Smooth muscle cell (in vitro differentiated cells): ENCODE measurements around the gene TRPM3. TPM values are rescaled to one million over a fixed set of nuclear protein-coding genes. Genes with fewer than 3 reads are reported as not detected.

ENCODE experiments used
- DNase-seq: peaks from one replicate; lab custom pipeline; 2025; ENCODE audit not compliant: unreplicated experiment; lab: John Stamatoyannopoulos, UW
- H2AFZ ChIP-seq: fragments of 200-600 bp; sonication (generic); 2 replicates; pipeline ENCODE4 v1.6.0; 2016; ENCODE audit warnings: antibody characterized with exemption, low read depth, mild to moderate bottlenecking
- H3F3A ChIP-seq: fragments of 200-600 bp; sonication (generic); 2 replicates; pipeline ENCODE4 v1.6.0; 2017; ENCODE audit warnings: antibody characterized with exemption, low read depth
- H3K27ac ChIP-seq: fragments of 200-600 bp; sonication (generic); 2 replicates; pipeline ENCODE4 v1.5.1; 2016; ENCODE audit warnings: low read depth, mild to moderate bottlenecking
- H3K27me3 ChIP-seq: fragments of 200-600 bp; sonication (generic); 2 replicates; pipeline ENCODE4 v1.6.1; 2016; ENCODE audit warnings: low read depth, mild to moderate bottlenecking
- H3K36me3 ChIP-seq: fragments of 200-600 bp; sonication (generic); 2 replicates; pipeline ENCODE4 v1.5.1; 2016; ENCODE audit warnings: low read depth
- H3K4me1 ChIP-seq: fragments of 200-600 bp; sonication (generic); 2 replicates; pipeline ENCODE4 v1.5.1; 2016; ENCODE audit warnings: low read depth
- H3K4me2 ChIP-seq: fragments of 200-600 bp; sonication (generic); 2 replicates; pipeline ENCODE4 v1.6.0; 2016; ENCODE audit warnings: mild to moderate bottlenecking
- H3K4me3 ChIP-seq: fragments of 200-600 bp; sonication (generic); 2 replicates; pipeline ENCODE4 v1.5.1; 2016; ENCODE audit warnings: mild to moderate bottlenecking
- H3K79me2 ChIP-seq: fragments of 200-600 bp; sonication (generic); 2 replicates; pipeline ENCODE4 v1.6.0; 2016; ENCODE audit warnings: low read depth, mild to moderate bottlenecking
- H3K9ac ChIP-seq: fragments of 200-600 bp; sonication (generic); 2 replicates; pipeline ENCODE4 v1.6.0; 2016; ENCODE audit warnings: low read depth
- H3K9me3 ChIP-seq: fragments of 200-600 bp; sonication (generic); replicated peaks from 2 replicates; pipeline ENCODE4 v1.5.1; 2016; ENCODE audit warnings: low read depth
- H4K20me1 ChIP-seq: fragments of 200-600 bp; sonication (generic); 2 replicates; pipeline ENCODE4 v1.6.0; 2016; ENCODE audit warnings: low read depth
- CTCF ChIP-seq: fragments of 200-600 bp; sonication (generic); IDR thresholded peaks from 2 replicates; pipeline ENCODE4 v1.5.1; 2017; ENCODE audit warnings: borderline replicate concordance, mild to moderate bottlenecking, antibody characterized with exemption; ENCODE audit not compliant: insufficient read depth, poor library complexity, severe bottlenecking
- WGBS: methylation state at CpG from one replicate; pipeline ENCODE4 v1.1.7; 2016; ENCODE audit warnings: low lambda C conversion rate; 5-methylcytosine and 5-hydroxymethylcytosine counted together
- polyA plus RNA-seq: library from polyadenylated mRNA; unstranded; fragments of >200 nt; fragmentation: Nextera tagmentation; extraction: Ambion mirVana; gene quantifications from 2 replicates; pipeline ENCODE4 v1.2.1, GENCODE V29; 2016
- total RNA-seq: library from RNA; depleted of rRNA; stranded (reverse); fragments of >200 nt; gene quantifications from 2 replicates; pipeline ENCODE4 v1.2.3, GENCODE V29; 2014

TRPM3 gene
- total and polyA plus RNA-seq, 2 experiments from 2014 or later, result not detected

GRCh38 chr9:70534471-70534870 is 587.0 kb downstream of the TRPM3 start:
- no peaks in the 10 kb centered on the region for H3K79me2 ChIP-seq
- no peaks in the 10 kb centered on the region for H3F3A ChIP-seq
- no peak overlapping the region for H3K4me3 ChIP-seq
- H2AFZ ChIP-seq, result no peak overlapping the region
- TF ChIP-seq CTCF, result no peak
- H3K9ac ChIP-seq, result no peak overlapping the region
- no peak overlapping the region for H3K27ac ChIP-seq
- H3K4me2 ChIP-seq, result peak overlapping the region; percentile 26
- no peaks in the 10 kb centered on the region for H3K27me3 ChIP-seq
- no peaks in the 10 kb centered on the region for H3K4me1 ChIP-seq
- no peaks in the 10 kb centered on the region for H3K36me3 ChIP-seq
- no peaks in the 10 kb centered on the region for H3K9me3 ChIP-seq
- no peak for DNase-seq
- no peaks in the 10 kb centered on the region for H4K20me1 ChIP-seq

GRCh38 chr9:70534061-70534460 is 587.4 kb downstream of the TRPM3 start:
- H3K4me3 ChIP-seq, result no peak overlapping the region
- no peaks in the 10 kb centered on the region for H3K27me3 ChIP-seq
- no peaks in the 10 kb centered on the region for H3K36me3 ChIP-seq
- WGBS, result 52% methylated on average over 4 of the region's 4 CpGs
- no peak overlapping the region for H3K27ac ChIP-seq
- no peaks in the 10 kb centered on the region for H3K9me3 ChIP-seq
- H3K9ac ChIP-seq, result no peak overlapping the region
- H3F3A ChIP-seq, result no peaks in the 10 kb centered on the region
- H3K4me2 ChIP-seq, result peak overlapping the region; percentile 26
- DNase-seq, result no peak
- no peaks in the 10 kb centered on the region for H3K4me1 ChIP-seq
- H2AFZ ChIP-seq, result no peak overlapping the region
- H4K20me1 ChIP-seq, result no peaks in the 10 kb centered on the region
- no peaks in the 10 kb centered on the region for H3K79me2 ChIP-seq
- no peak for TF ChIP-seq CTCF

GRCh38 chr9:70533492-70533891 is 587.9 kb downstream of the TRPM3 start:
- Histone ChIP-seq H3F3A (no peaks in the 10 kb centered on the region), H3K4me2 (peak overlapping the region; percentile 26), H2AFZ (peak overlapping the region; percentile 13), H3K36me3 (no peaks in the 10 kb centered on the region), H3K27me3 (no peaks in the 10 kb centered on the region), H3K79me2 (no peaks in the 10 kb centered on the region), H3K9ac (no peak overlapping the region), H3K27ac (no peak overlapping the region), H4K20me1 (no peaks in the 10 kb centered on the region), H3K4me3 (no peak overlapping the region), H3K4me1 (no peaks in the 10 kb centered on the region), H3K9me3 (no peaks in the 10 kb centered on the region)
- 48% methylated on average over 5 of the region's 5 CpGs for WGBS
- no peak for DNase-seq
- no peak for TF ChIP-seq CTCF

GRCh38 chr9:70532716-70533115 is 588.7 kb downstream of the TRPM3 start:
- no peak overlapping the region for H3K4me3 ChIP-seq
- DNase-seq, result no peak
- H3K27ac ChIP-seq, result no peak overlapping the region
- H3F3A ChIP-seq, result no peaks in the 10 kb centered on the region
- H3K36me3 ChIP-seq, result no peaks in the 10 kb centered on the region
- 88% methylated on average over 6 of the region's 6 CpGs for WGBS
- H2AFZ ChIP-seq, result no peak overlapping the region
- TF ChIP-seq CTCF, result no peak
- H4K20me1 ChIP-seq, result no peaks in the 10 kb centered on the region
- H3K9ac ChIP-seq, result no peak overlapping the region
- H3K27me3 ChIP-seq, result no peaks in the 10 kb centered on the region
- H3K9me3 ChIP-seq, result no peaks in the 10 kb centered on the region
- no peaks in the 10 kb centered on the region for H3K4me1 ChIP-seq
- no peaks in the 10 kb centered on the region for H3K79me2 ChIP-seq
- H3K4me2 ChIP-seq, result no peak overlapping the region
